SJSA1 (cell line): ENCODE measurements around the gene MYH15. TPM values are rescaled to one million over a fixed set of nuclear protein-coding genes. Genes with fewer than 3 reads are reported as not detected.
"Not testable (repeated sequence)": the region's sequence is repeated elsewhere in the genome, so short reads cannot be mapped to it uniquely, and the experiment has no call there.

Experiments used
- DNase-seq, 2 experiments: peaks; one replicate each; pipeline ENCODE4 v3.0.0-alpha.2; 2015 to 2020; ENCODE audit warnings: low spot score in 2 of 2, low read depth in 1 of 2
- H3K27ac ChIP-seq: fragments of 250-450 bp; sonication (Bioruptor Pico); 2 replicates; pipeline ENCODE4 v1.5.1; 2020; ENCODE audit warnings: mild to moderate bottlenecking, moderate library complexity
- H3K27me3 ChIP-seq: fragments of 250-450 bp; sonication (Bioruptor Pico); replicated peaks from 2 replicates; pipeline ENCODE4 v1.5.1; 2020; ENCODE audit warnings: mild to moderate bottlenecking, moderate library complexity
- H3K36me3 ChIP-seq: fragments of 250-450 bp; sonication (Bioruptor Pico); 2 replicates; pipeline ENCODE4 v1.5.1; 2020; ENCODE audit warnings: mild to moderate bottlenecking
- H3K4me1 ChIP-seq: fragments of 250-450 bp; sonication (Bioruptor Pico); replicated peaks from 2 replicates; pipeline ENCODE4 v1.6.1; 2021; ENCODE audit warnings: mild to moderate bottlenecking
- H3K4me3 ChIP-seq: fragments of 250-450 bp; sonication (Bioruptor Pico); 2 replicates; pipeline ENCODE4 v1.5.1; 2020; ENCODE audit warnings: mild to moderate bottlenecking
- H3K9me3 ChIP-seq: fragments of 250-450 bp; sonication (Bioruptor Pico); replicated peaks from 2 replicates; pipeline ENCODE4 v1.5.1; 2020; ENCODE audit warnings: mild to moderate bottlenecking
- total RNA-seq: library from RNA; depleted of rRNA; stranded (reverse); fragments of >200 nt; shearing (Covaris generic); gene quantifications from 2 replicates; pipeline ENCODE4 v1.2.3, GENCODE V29; 2014

The MYH15 gene
- total RNA-seq, 1 experiment from 2014 or later: 0.05 TPM

GRCh38 chr3:108394563-108394962 lies 115.8 kb downstream of the MYH15 start:
- Histone ChIP-seq H3K27me3 (no peaks in the 10 kb centered on the region; the same call in 1 of the 2 replicates), H3K4me3 (no peak overlapping the region), H3K36me3 (no peaks in the 10 kb centered on the region), H3K27ac (no peak overlapping the region), H3K9me3 (no peaks in the 10 kb centered on the region), H3K4me1 (no peaks in the 10 kb centered on the region)
- DNase-seq: no peak

- H3K27ac ChIP-seq: no peak overlapping the region
- DNase-seq: no peak
These were observed 116.4 kb downstream of the MYH15 start for GRCh38 chr3:108394016-108394415.

GRCh38 chr3:108393128-108393900 lies 117.1 kb downstream of the MYH15 start:
- Histone ChIP-seq H3K9me3 (no peaks in the 10 kb centered on the region), H3K27ac (no peak overlapping the region), H3K4me1 (no peaks in the 10 kb centered on the region), H3K4me3 (no peak overlapping the region), H3K36me3 (no peaks in the 10 kb centered on the region), H3K27me3 (no peaks in the 10 kb centered on the region; the same call in 1 of the 2 replicates)
- DNase-seq: no peak

More at GRCh38 chr3:108394016-108394415, 116.4 kb downstream of the MYH15 start:
- H3K36me3 ChIP-seq: no peaks in the 10 kb centered on the region
- H3K4me1 ChIP-seq: no peaks in the 10 kb centered on the region
- H3K27me3 ChIP-seq: no peaks in the 10 kb centered on the region; the same call in 1 of the 2 replicates
- H3K4me3 ChIP-seq: no peak overlapping the region
- no peaks in the 10 kb centered on the region for H3K9me3 ChIP-seq

GRCh38 chr3:108391917-108392593 lies 118.3 kb downstream of the MYH15 start:
- Histone ChIP-seq H3K4me3 (no peak overlapping the region), H3K4me1 (no peaks in the 10 kb centered on the region), H3K27me3 (no peaks in the 10 kb centered on the region; the same call in 1 of the 2 replicates), H3K27ac (no peak overlapping the region), H3K9me3 (no peaks in the 10 kb centered on the region), H3K36me3 (no peaks in the 10 kb centered on the region)
- DNase-seq: no peak

- Histone ChIP-seq H3K9me3 (no peaks in the 10 kb centered on the region), H3K4me1 (no peaks in the 10 kb centered on the region), H3K27ac (no peak overlapping the region), H3K4me3 (no peak overlapping the region), H3K36me3 (no peaks in the 10 kb centered on the region), H3K27me3 (no peaks in the 10 kb centered on the region; the same call in 1 of the 2 replicates)
- DNase-seq: no peak
These were observed 121.0 kb downstream of the MYH15 start for GRCh38 chr3:108389372-108389771.

GRCh38 chr3:108388136-108389132 lies 122.0 kb downstream of the MYH15 start:
- H3K27ac ChIP-seq: no peak overlapping the region
- DNase-seq: no peak
- no peaks in the 10 kb centered on the region for H3K36me3 ChIP-seq
- no peaks in the 10 kb centered on the region; the same call in 1 of the 2 replicates for H3K27me3 ChIP-seq
- H3K4me1 ChIP-seq: no peaks in the 10 kb centered on the region
- H3K4me3 ChIP-seq: no peak overlapping the region
- no peaks in the 10 kb centered on the region for H3K9me3 ChIP-seq

GRCh38 chr3:108387063-108387462 lies 123.3 kb downstream of the MYH15 start:
- no peak overlapping the region for H3K27ac ChIP-seq
- no peaks in the 10 kb centered on the region for H3K36me3 ChIP-seq
- no peak overlapping the region for H3K4me3 ChIP-seq
- no peak for DNase-seq
- no peaks in the 10 kb centered on the region for H3K9me3 ChIP-seq
- H3K4me1 ChIP-seq: no peaks in the 10 kb centered on the region
- H3K27me3 ChIP-seq: no peaks in the 10 kb centered on the region; the same call in 1 of the 2 replicates

- Histone ChIP-seq H3K4me1 (no peaks in the 10 kb centered on the region), H3K36me3 (no peaks in the 10 kb centered on the region), H3K4me3 (no peak overlapping the region), H3K9me3 (no peaks in the 10 kb centered on the region), H3K27ac (no peak overlapping the region), H3K27me3 (no peaks in the 10 kb centered on the region)
- no peak for DNase-seq
These were observed 127.1 kb downstream of the MYH15 start for GRCh38 chr3:108383306-108383705.

GRCh38 chr3:108381529-108382140 lies 128.8 kb downstream of the MYH15 start:
- Histone ChIP-seq H3K27me3 (no peaks in the 10 kb centered on the region), H3K9me3 (no peaks in the 10 kb centered on the region), H3K4me1 (no peaks in the 10 kb centered on the region), H3K4me3 (no peak overlapping the region), H3K36me3 (no peaks in the 10 kb centered on the region), H3K27ac (no peak overlapping the region)
- DNase-seq: no peak

- no peak for DNase-seq
- Histone ChIP-seq H3K4me3 (no peak overlapping the region), H3K27me3 (no peaks in the 10 kb centered on the region), H3K4me1 (no peaks in the 10 kb centered on the region), H3K9me3 (no peaks in the 10 kb centered on the region), H3K27ac (no peak overlapping the region), H3K36me3 (no peaks in the 10 kb centered on the region)
These were observed 130.1 kb downstream of the MYH15 start for GRCh38 chr3:108380128-108380795.

GRCh38 chr3:108378952-108379342 lies 131.4 kb downstream of the MYH15 start:
- not testable (repeated sequence) for H3K4me1 ChIP-seq, DNase-seq, H3K9me3 ChIP-seq, H3K36me3 ChIP-seq, H3K4me3 ChIP-seq, H3K27me3 ChIP-seq, H3K27ac ChIP-seq

GRCh38 chr3:108378153-108378951 lies 132.0 kb downstream of the MYH15 start:
- no peak for DNase-seq
- no peaks in the 10 kb centered on the region for H3K36me3 ChIP-seq
- no peaks in the 10 kb centered on the region for H3K9me3 ChIP-seq
- H3K4me1 ChIP-seq: no peaks in the 10 kb centered on the region
- H3K27me3 ChIP-seq: no peaks in the 10 kb centered on the region
- H3K27ac ChIP-seq: no peak overlapping the region
- H3K4me3 ChIP-seq: no peak overlapping the region
